T-helper 9 cell (primary cell): Measurements from ENCODE around the gene CA5B.
A peak's percentile ranks its signal among the peaks of the same experiment; 100 is the strongest.
"Not testable (repeated sequence)": the region's sequence is repeated elsewhere in the genome, so short reads cannot be mapped to it uniquely, and the experiment has no call there.

Source experiments
- DNase-seq: peaks from one replicate; pipeline ENCODE4 v3.0.0-alpha.2; 2020
- total RNA-seq, 2 donors: gene quantifications; one replicate each; lab custom pipeline; 2026; lab: John Stamatoyannopoulos, UW

Gene CA5B
- total RNA-seq = 43.9 to 65.6 reads per million in 2 donors

- peak; percentile 100 for DNase-seq
Measured at GRCh38 chrX:15737959-15738902, at the start of gene CA5B. Gene CA5B, plus strand, starts transcription at chrX:15738270. Its CDS starts 11,754 bp downstream, at chrX:15750024.

GRCh38 chrX:15694941-15695451 is 43.1 kb upstream of the CA5B start:
- DNase-seq = no peak

GRCh38 chrX:15696516-15696915 is 41.6 kb upstream of the CA5B start:
- DNase-seq = no peak

GRCh38 chrX:15702488-15703371 is 35.3 kb upstream of the CA5B start:
- no peak for DNase-seq

- DNase-seq = not testable (repeated sequence)
Measured at GRCh38 chrX:15703809-15704208, 34.3 kb upstream of the CA5B start.

GRCh38 chrX:15704273-15704672 is 33.8 kb upstream of the CA5B start:
- DNase-seq = not testable (repeated sequence)

GRCh38 chrX:15714529-15714928 is 23.5 kb upstream of the CA5B start:
- no peak for DNase-seq

- no peak for DNase-seq
Measured at GRCh38 chrX:15718283-15718970, 19.6 kb upstream of the CA5B start.

GRCh38 chrX:15719324-15719968 is 18.6 kb upstream of the CA5B start:
- no peak for DNase-seq

GRCh38 chrX:15721911-15722310 is 16.2 kb upstream of the CA5B start:
- DNase-seq = no peak

GRCh38 chrX:15723887-15724517 is 14.1 kb upstream of the CA5B start:
- no peak for DNase-seq

GRCh38 chrX:15724911-15725310 is 13.2 kb upstream of the CA5B start:
- no peak for DNase-seq

- DNase-seq = not testable (repeated sequence)
Measured at GRCh38 chrX:15731368-15731767, 6.7 kb upstream of the CA5B start.

- no peak for DNase-seq
Measured at GRCh38 chrX:15737190-15737958, 696 bp upstream of the CA5B start.

GRCh38 chrX:15739886-15740285 is 1.8 kb downstream of the CA5B start:
- DNase-seq = no peak

- DNase-seq = no peak
Measured at GRCh38 chrX:15744181-15744867, 6.3 kb downstream of the CA5B start.

- DNase-seq = no peak
Measured at GRCh38 chrX:15745179-15745578, 7.1 kb downstream of the CA5B start.

- not testable (repeated sequence) for DNase-seq
Measured at GRCh38 chrX:15746651-15747050, 8.6 kb downstream of the CA5B start.

- DNase-seq = no peak
Measured at GRCh38 chrX:15747626-15748173, 9.6 kb downstream of the CA5B start.

GRCh38 chrX:15748841-15749240 is 10.8 kb downstream of the CA5B start:
- no peak for DNase-seq
